GM18907 (cell line): Measurements from ENCODE around the gene PTGES3.
A peak's percentile ranks its signal among the peaks of the same experiment; 100 is the strongest.
"Not testable (repeated sequence)": the region's sequence is repeated elsewhere in the genome, so short reads cannot be mapped to it uniquely, and the experiment has no call there.

Experiments
- ATAC-seq: cut with Tn5 transposase; IDR thresholded peaks from one replicate; pipeline ENCODE4 v1.9.1; 2021; ENCODE audit warnings: mild to moderate bottlenecking, moderate library complexity; ENCODE audit not compliant: unreplicated experiment

PTGES3 gene

GRCh38 chr12:56658921-56659320 is 29.2 kb downstream of the PTGES3 start:
- no peak for ATAC-seq

- ATAC-seq = no peak
Measured at GRCh38 chr12:56657416-56658379, 30.4 kb downstream of the PTGES3 start.

- ATAC-seq = not testable (repeated sequence)
Measured at GRCh38 chr12:56653781-56654180, 34.3 kb downstream of the PTGES3 start.

GRCh38 chr12:56648023-56648422 is 40.1 kb downstream of the PTGES3 start:
- not testable (repeated sequence) for ATAC-seq

- peak; percentile 98 for ATAC-seq
Measured at GRCh38 chr12:56645717-56646446, 42.2 kb downstream of the PTGES3 start, which contains the start of gene ATP5F1B. Gene ATP5F1B, minus strand, starts transcription at chr12:56645984. Its CDS starts 21 bp downstream, at chr12:56645963.

GRCh38 chr12:56645201-56645716 is 42.8 kb downstream of the PTGES3 start:
- peak; percentile 3 for ATAC-seq

- ATAC-seq = no peak
Measured at GRCh38 chr12:56644654-56645053, 43.4 kb downstream of the PTGES3 start.

- ATAC-seq = no peak
Measured at GRCh38 chr12:56641219-56641618, 46.9 kb downstream of the PTGES3 start.

GRCh38 chr12:56637621-56638020 is 50.5 kb downstream of the PTGES3 start:
- ATAC-seq = no peak

- ATAC-seq = peak; percentile 55
Measured at GRCh38 chr12:56636675-56637540, 51.2 kb downstream of the PTGES3 start.

GRCh38 chr12:56635806-56636674 is 52.0 kb downstream of the PTGES3 start:
- ATAC-seq = peak; percentile 48

- ATAC-seq = peak; percentile 26
Measured at GRCh38 chr12:56634837-56635791, 53.0 kb downstream of the PTGES3 start.

GRCh38 chr12:56634242-56634836 is 53.7 kb downstream of the PTGES3 start:
- ATAC-seq = no peak

- ATAC-seq = no peak
Measured at GRCh38 chr12:56633468-56634241, 54.4 kb downstream of the PTGES3 start.

GRCh38 chr12:56632701-56633467 is 55.2 kb downstream of the PTGES3 start:
- ATAC-seq = no peak
